ENCODE data around the gene CHD9. TPM values are rescaled to one million over a fixed set of nuclear protein-coding genes. Genes with fewer than 3 reads are reported as not detected.
"Not testable (repeated sequence)": the region's sequence is repeated elsewhere in the genome, so short reads cannot be mapped to it uniquely, and the experiment has no call there.

CHD9 gene
- total RNA-seq, 2 donors from 2014 or later, result 44.2 to 60.3 TPM

DNA sequence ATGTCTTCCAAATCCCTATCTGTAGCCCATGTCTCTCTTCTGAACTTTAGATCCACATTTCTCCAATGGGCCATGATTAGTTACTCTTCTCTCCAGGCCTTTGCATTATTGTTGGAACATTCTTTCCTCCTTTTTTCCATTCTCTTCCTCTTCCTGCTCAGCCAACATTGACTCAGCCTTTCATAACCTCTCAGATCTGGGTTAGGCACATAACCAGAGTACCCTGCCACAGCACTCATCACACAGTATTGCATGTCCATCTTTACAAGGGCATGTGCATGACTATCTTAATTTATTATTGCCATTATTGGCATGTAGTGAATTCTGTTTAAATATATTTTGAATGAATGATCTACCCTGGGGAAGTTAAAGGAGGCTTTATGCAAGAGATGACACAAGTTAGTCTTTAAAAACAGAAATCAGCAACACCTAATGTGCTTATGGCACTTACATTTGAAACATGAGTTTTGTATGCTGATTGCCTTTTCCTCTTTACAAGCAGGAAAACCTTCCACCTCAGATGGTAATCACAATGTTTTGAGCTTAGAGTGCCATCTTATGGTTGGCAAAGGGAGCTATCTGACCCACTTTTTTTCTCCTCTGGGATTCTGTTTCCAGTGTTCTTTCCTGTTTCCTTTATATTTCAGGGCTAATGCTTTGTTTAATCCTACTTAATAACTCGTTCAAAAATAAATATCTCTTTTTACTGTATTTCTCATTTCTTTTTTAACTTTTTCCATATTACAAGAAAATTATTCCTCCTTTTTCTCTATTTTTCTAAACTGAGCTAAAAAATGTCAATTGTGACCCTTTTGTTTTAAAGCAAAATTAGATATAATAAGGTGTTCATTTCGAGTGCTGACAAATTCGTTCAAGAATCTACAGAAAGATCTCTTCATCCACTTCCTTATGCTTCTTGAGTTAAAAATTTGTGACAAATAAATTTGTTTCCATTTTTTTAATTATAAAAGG is 228.5 kb downstream of the CHD9 start:
- DNase-seq (no peak), ATAC-seq (peak in 1 of 2 donors; percentile 25)
- intact Hi-C loops (cut with DNase I), result loop anchor here in 1 of 2 donors (10.0 kb wide), 1 partner anchor 48 kb away; no protein-coding TSS in a partner anchor

GRCh38 chr16:53285236-53285635 is 230.4 kb downstream of the CHD9 start:
- DNase-seq (no peak), ATAC-seq (no peak)
- intact Hi-C loops (cut with DNase I), result loop anchor here in 1 of 2 donors (10.0 kb wide), 1 partner anchor 50 kb away; no protein-coding TSS in a partner anchor

DNA sequence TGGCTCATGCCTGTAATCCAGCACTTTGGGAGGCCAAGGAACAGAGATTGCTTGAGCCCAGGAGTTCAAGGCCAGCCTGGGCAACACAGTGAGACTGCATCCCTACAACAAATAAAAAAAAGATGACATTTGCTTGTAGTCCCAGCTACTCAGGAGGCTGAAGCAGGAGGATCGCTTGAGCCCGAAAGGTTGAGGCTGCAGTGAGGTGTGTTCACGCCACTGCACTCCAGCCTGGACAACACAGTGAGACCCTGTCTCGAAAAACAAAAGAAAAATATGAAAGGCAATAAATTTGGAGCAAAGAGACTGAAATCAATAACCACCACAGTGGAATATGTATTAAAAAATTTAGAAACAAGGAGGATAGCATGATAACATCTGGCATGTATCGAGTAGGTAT is 235.7 kb downstream of the CHD9 start:
- DNase-seq, result no peak
- ATAC-seq, result no peak
- intact Hi-C loops (cut with DNase I), result no loop called here

DNA sequence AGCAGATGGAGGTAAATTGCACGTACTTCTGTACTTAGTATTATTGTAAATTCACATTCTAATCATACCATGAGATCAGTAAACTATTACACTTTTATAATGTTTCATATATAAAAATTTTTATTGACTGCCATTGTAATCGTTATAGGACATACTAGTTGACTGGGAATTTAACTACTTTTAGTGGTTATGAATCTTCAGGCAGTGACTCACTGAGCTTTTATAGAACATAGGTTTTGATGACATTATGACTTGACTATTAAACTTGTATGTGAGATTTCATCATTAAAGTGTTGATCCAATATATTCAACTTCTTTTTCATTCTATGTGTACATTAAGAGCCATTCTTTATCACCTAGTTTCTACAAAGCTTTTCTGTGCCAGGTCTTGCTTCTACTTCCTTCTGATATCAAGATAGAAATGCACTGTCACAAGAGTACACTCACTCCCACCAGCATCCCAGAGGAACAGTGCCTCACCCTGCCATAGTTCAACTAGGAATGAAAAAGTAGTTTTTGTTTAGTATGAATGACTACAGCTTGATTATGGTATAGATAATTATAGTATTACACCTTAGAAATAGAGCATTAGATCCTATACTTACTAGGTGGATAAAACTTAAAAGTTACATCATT is 237.1 kb downstream of the CHD9 start:
- ATAC-seq (no peak), DNase-seq (no peak)
- intact Hi-C loops (cut with DNase I), result no loop called here

- intact Hi-C loops (cut with DNase I), result no loop called here
- ATAC-seq (no peak), DNase-seq (no peak)
Observed at GRCh38 chr16:53297477-53297876, 242.7 kb downstream of the CHD9 start.

DNA sequence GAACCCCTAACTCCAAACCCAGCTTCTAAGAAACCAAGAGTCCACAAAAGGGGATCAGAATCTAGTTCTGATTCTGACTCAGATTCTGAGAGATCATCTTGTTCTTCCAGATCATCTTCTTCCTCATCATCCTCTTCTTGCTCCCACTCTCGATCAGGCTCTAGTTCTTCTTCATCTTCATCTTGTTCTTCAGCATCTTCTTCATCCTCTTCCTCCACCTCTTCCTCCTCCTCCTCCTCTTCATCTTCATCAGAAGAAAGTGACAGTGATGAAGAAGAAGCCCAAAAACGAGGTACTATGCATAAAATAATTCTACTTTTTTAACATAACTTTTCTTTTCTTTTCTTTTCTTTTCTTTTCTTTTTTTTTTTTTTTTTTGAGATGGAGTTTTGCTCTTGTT is 249.5 kb downstream of the CHD9 start:
- no peak for ATAC-seq
- DNase-seq, result no peak
- intact Hi-C loops (cut with DNase I), result no loop called here

- no peak for ATAC-seq
- DNase-seq, result no peak
- intact Hi-C loops (cut with DNase I), result no loop called here
Observed at GRCh38 chr16:53305743-53306142, 251.0 kb downstream of the CHD9 start.

- intact Hi-C loops (cut with DNase I), result no loop called here
- no peak for DNase-seq
- peak in 1 of 2 donors; percentile 73 for ATAC-seq
Observed at GRCh38 chr16:53309457-53309856, 254.7 kb downstream of the CHD9 start.

GRCh38 chr16:53320992-53321391 is 266.2 kb downstream of the CHD9 start:
- intact Hi-C loops (cut with DNase I), result loop anchor here in 1 of 2 donors (10.0 kb wide), 1 partner anchor 114 kb away; the partner anchor contains the start of gene RBL2
- ATAC-seq (no peak), DNase-seq (no peak)

GRCh38 chr16:53323924-53324323 is 269.1 kb downstream of the CHD9 start:
- DNase-seq, result no peak
- intact Hi-C loops (cut with DNase I), result loop anchor here in 1 of 2 donors (10.0 kb wide), 1 partner anchor 111 kb away; the partner anchor contains the start of gene RBL2
- no peak for ATAC-seq

DNA sequence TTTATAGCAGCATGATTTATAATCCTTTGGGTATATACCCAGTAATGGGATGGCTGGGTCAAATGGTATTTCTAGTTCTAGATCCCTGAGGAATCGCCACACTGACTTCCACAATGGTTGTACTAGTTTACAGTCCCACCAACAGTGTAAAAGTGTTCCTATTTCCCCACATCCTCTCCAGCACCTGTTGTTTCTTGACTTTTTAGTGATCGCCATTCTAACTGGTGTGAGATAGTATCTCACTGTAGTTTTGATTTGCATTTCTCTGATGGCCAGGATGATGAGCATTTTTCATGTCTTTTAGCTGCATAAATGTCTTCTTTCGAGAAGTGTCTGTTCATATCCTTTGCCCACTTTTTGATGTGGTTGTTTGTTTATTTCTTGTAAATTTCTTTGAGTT is 276.2 kb downstream of the CHD9 start:
- intact Hi-C loops (cut with DNase I); DNase-seq; ATAC-seq: not testable (repeated sequence)

GRCh38 chr16:53334581-53334980 is 279.8 kb downstream of the CHD9 start:
- intact Hi-C loops (cut with DNase I), result no loop called here
- DNase-seq (no peak), ATAC-seq (no peak)

DNA sequence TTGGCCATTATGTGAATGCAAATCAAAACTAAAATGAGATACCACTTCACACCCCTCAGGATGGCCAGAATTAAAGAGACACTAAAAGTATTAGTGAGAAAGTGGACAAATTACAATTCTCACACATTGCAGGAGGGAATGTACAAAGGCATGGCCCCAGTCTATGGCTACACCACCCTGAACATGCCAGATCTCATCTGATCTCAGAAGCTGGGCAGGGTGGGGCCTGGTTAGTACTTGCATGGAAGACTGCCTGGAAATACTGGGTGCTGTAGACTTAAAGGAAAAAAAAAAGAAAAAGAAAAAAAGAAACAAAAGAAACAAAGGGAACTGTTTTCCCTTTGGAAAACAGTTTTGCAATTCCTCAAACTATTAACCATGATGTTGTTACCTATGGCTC is 282.5 kb downstream of the CHD9 start:
- ATAC-seq, result no peak
- intact Hi-C loops (cut with DNase I), result no loop called here
- no peak for DNase-seq

GRCh38 chr16:53341792-53342191 is 287.0 kb downstream of the CHD9 start:
- ATAC-seq, result no peak
- DNase-seq, result no peak
- intact Hi-C loops (cut with DNase I), result no loop called here

DNA sequence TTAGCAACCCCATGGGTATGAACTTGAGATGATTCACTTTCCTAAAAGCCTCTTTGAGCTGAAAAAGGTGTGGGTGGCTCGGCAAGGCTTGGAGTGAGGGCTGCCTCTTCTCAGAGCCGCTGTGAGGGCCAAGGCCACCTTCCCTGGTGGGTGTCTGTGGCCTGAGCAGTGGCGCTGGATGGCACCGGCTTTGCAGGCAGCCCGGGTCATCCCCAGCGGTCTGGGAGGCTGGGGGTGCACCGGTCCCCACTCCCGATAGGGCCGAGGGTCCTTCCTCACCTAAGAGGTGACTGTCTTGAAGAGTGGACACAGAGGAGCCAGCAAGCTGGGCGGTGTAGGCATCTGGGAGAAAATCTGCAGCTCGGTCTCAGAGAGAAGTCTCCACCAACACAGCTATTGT is 300.3 kb downstream of the CHD9 start:
- intact Hi-C loops (cut with DNase I), result no loop called here
- DNase-seq (no peak), ATAC-seq (no peak)

- DNase-seq (no peak), ATAC-seq (no peak)
- intact Hi-C loops (cut with DNase I), result no loop called here
Observed at GRCh38 chr16:53356478-53357207, 301.9 kb downstream of the CHD9 start.

DNA sequence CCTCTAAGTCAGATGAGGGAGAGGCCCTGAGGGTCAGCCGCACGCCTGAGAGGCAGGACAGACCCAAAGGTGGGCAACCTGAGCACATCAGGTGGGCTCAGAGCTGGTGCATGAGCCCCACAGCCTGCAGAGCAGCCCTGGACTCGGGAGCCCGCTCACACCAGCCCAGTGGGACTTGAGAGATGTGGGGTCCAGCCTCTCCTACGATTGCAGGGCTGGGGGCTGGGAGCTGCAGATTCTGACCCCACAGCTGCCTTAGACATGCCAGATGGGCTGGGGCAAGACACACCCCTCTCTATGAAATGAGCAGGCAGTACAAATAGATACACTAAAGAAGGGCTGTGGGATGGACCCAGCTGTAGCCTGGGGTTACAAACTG is 302.4 kb downstream of the CHD9 start:
- DNase-seq, result no peak
- ATAC-seq, result no peak
- intact Hi-C loops (cut with DNase I), result no loop called here

- intact Hi-C loops (cut with DNase I), result no loop called here
- DNase-seq, result no peak
- ATAC-seq, result no peak
Observed at GRCh38 chr16:53357955-53358354, 303.2 kb downstream of the CHD9 start.

- intact Hi-C loops (cut with DNase I), result no loop called here
- DNase-seq, result no peak
- ATAC-seq, result no peak
Observed at GRCh38 chr16:53358884-53359283, 304.1 kb downstream of the CHD9 start.

- intact Hi-C loops (cut with DNase I), result no loop called here
- ATAC-seq, result no peak
Observed at GRCh38 chr16:53369921-53370320, 315.1 kb downstream of the CHD9 start.

More at GRCh38 chr16:53369921-53370320, 315.1 kb downstream of the CHD9 start:
- no peak for DNase-seq

Data from left cardiac atrium (tissue), 4 donors.